Common myeloid progenitor, CD34-positive (primary cell): ENCODE data around the gene BATF3.
A peak's percentile ranks its signal among the peaks of the same experiment; 100 is the strongest.

Experiments used
- CTCF ChIA-PET: fragments of 350-600 bp; sonication (Branson Sonifier 250); formaldehyde crosslinking; loops from one replicate; lab custom pipeline; 2021; ENCODE audit warnings: antibody characterized with exemption; lab: Charles Lee
- POLR2A ChIA-PET: fragments of 350-600 bp; sonication (Branson Sonifier 250); formaldehyde crosslinking; loops from one replicate; lab custom pipeline; 2021; ENCODE audit warnings: antibody characterized with exemption; lab: Charles Lee
- DNase-seq, 3 donors: peaks; one replicate each; pipeline versions ENCODE4 v3.0.0 to v3.0.0-alpha.2; 2013
- H3K27ac ChIP-seq, 2 experiments: 1 replicate in 1 of 2; 2 replicates in 1 of 2; pipeline ENCODE4 v1.7.0; 2013; ENCODE audit warnings: inconsistent platforms in 2 of 2, low read length in 2 of 2, mild to moderate bottlenecking in 2 of 2, low read depth in 1 of 2, moderate library complexity in 1 of 2; ENCODE audit not compliant: severe bottlenecking in 2 of 2, insufficient read depth in 1 of 2, poor library complexity in 1 of 2
- H3K27me3 ChIP-seq, 5 experiments: replicated peaks in 2 of 5; 1 replicate in 3 of 5; 2 replicates in 2 of 5; pipeline versions ENCODE4 v1.6.1 to v1.7.0; 2013; ENCODE audit warnings: low read length in 4 of 5, mild to moderate bottlenecking in 2 of 5, moderate library complexity in 2 of 5, inconsistent platforms in 1 of 5; ENCODE audit not compliant: insufficient read depth in 5 of 5, control insufficient read depth in 4 of 5
- H3K36me3 ChIP-seq, 4 experiments: 1 replicate in 2 of 4; 2 replicates in 2 of 4; pipeline versions ENCODE4 v1.6.1 to v1.7.0; 2013; ENCODE audit warnings: low read length in 3 of 4, control low read depth in 1 of 4, mild to moderate bottlenecking in 1 of 4; ENCODE audit not compliant: control insufficient read depth in 4 of 4, insufficient read depth in 4 of 4
- H3K4me1 ChIP-seq, 4 experiments: 1 replicate in 3 of 4; 2 replicates in 1 of 4; pipeline versions ENCODE4 v1.6.1 to v1.7.1; 2013; ENCODE audit warnings: low read length in 3 of 4, mild to moderate bottlenecking in 3 of 4, control low read depth in 1 of 4, inconsistent platforms in 1 of 4, moderate library complexity in 1 of 4; ENCODE audit not compliant: control insufficient read depth in 4 of 4, insufficient read depth in 4 of 4; ENCODE audit errors: control extremely low read depth in 1 of 4
- H3K4me3 ChIP-seq, 7 experiments: 1 replicate in 4 of 7; 2 replicates in 3 of 7; pipeline versions ENCODE4 v1.5.1 to v1.7.0; 2013; ENCODE audit warnings: mild to moderate bottlenecking in 7 of 7, low read length in 6 of 7, moderate library complexity in 6 of 7, inconsistent platforms in 2 of 7, low read depth in 2 of 7, control low read depth in 1 of 7; ENCODE audit not compliant: insufficient read depth in 4 of 7, control insufficient read depth in 1 of 7; ENCODE audit errors: extremely low read depth in 1 of 7
- H3K9me3 ChIP-seq, 5 experiments: 1 replicate in 4 of 5; 2 replicates in 1 of 5; pipeline versions ENCODE4 v1.6.1 to v1.7.1; 2013; ENCODE audit warnings: low read length in 4 of 5, mild to moderate bottlenecking in 2 of 5, inconsistent platforms in 1 of 5, low read depth in 1 of 5, moderate library complexity in 1 of 5; ENCODE audit not compliant: control insufficient read depth in 4 of 5, insufficient read depth in 2 of 5; ENCODE audit errors: control extremely low read depth in 1 of 5
- WGBS: methylation state at CpG from one replicate; pipeline ENCODE4 v1.1.5; 2013; ENCODE audit not compliant: insufficient coverage; 5-methylcytosine and 5-hydroxymethylcytosine counted together

Gene BATF3

DNA sequence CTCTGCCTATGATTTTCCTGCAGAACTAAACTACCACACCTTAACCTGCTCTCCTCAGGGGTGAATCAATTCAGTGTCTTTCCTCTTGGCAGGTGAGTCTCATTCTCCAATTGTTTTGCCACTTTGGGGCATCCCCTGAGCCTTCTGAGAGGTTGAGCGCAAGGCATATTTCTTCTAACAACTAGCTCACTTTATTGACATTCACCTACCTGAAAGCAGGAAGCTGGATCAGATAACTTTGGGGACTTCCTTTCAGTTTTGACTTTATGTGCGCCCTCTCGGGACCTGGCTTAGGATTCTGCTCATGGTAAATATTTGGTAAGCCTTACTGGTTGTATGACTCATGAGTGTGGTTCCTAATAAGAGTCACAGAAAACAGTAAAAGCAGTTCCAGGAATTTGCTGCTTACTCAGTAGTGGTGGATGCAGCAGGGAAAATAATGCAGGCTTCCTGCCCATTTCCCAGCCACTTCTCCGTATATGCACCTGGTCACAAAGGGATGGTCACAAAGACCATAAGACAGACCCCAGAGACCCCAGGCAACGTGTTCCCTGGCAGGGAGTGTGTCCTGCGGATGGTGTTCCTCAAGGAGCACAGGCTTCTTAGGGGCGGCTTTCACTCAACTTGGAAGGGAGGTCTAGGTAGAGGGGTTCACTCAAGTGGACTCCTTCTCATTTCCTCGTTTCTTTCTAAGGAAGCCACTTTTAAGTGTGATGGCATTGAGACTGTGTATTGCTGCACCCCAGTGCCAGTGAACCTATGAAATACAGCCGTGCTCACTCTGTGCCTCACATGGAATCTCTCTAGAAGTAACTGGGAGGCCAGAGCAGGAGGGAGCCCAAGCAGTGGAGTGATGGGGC is 22.0 kb upstream of the BATF3 start:
- H3K27ac ChIP-seq: no peak overlapping the region
- POLR2A ChIA-PET: no interaction called here
- 95% methylated on average over 9 of the region's 9 CpGs for WGBS
- DNase-seq: peak in 2 of 3 donors; percentile 37 to 38
- H3K4me1 ChIP-seq: peaks cover 0 to 23% (median 10%) of the 10 kb centered on the region in 4 experiments
- peaks cover 0 to 5% (median 3%) of the 10 kb centered on the region in 4 experiments for H3K36me3 ChIP-seq
- no peak overlapping the region for H3K4me3 ChIP-seq
- H3K9me3 ChIP-seq: no peaks in the 10 kb centered on the region
- H3K27me3 ChIP-seq: no peaks in the 10 kb centered on the region
- CTCF ChIA-PET: interaction anchor here (1.0 to 1.3 kb wide), 3 partner anchors 19 to 57 kb away, joined by 3 read pairs; no protein-coding TSS in a partner anchor

GRCh38 chr1:212719633-212720032 is 20.0 kb upstream of the BATF3 start:
- DNase-seq: no peak
- no peak overlapping the region for H3K27ac ChIP-seq
- no peak overlapping the region for H3K4me3 ChIP-seq
- no peaks in the 10 kb centered on the region for H3K27me3 ChIP-seq
- WGBS: no CpG with 5 or more reads among the region's 2 CpGs
- POLR2A ChIA-PET: no interaction called here
- CTCF ChIA-PET: interaction anchor here (0.9 to 1.2 kb wide), 2 partner anchors 18 to 32 kb away, joined by 3 read pairs; no protein-coding TSS in a partner anchor
- H3K4me1 ChIP-seq: peaks cover 0 to 23% (median 9%) of the 10 kb centered on the region in 4 experiments
- no peaks in the 10 kb centered on the region for H3K36me3 ChIP-seq
- no peaks in the 10 kb centered on the region for H3K9me3 ChIP-seq

DNA sequence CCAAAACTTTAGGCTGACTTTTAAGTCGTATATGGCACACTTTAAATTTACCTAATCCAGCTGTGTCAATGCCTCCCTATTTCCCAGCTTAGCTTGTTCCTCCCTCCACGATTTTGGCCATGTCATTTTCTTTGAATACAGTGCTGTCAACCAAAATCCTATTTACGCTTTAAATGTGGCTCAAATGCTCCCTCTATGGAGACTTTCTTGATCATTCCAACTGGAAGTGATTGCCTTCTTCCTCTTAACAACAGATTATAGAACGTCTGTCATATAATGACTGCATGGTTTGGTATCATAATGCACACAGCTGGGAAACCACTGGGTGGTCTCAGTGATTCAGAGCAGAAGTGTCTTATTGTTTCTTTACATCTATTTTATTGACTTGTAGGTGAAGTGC is 18.9 kb upstream of the BATF3 start:
- DNase-seq: peak in 2 of 3 donors; percentile 16 to 19
- 45% methylated on average over 3 of the region's 4 CpGs for WGBS
- Histone ChIP-seq H3K36me3 (no peaks in the 10 kb centered on the region), H3K27ac (no peak overlapping the region), H3K4me3 (no peak overlapping the region), H3K27me3 (no peaks in the 10 kb centered on the region), H3K9me3 (peaks cover 0 to 3% (median 0%) of the 10 kb centered on the region in 5 experiments), H3K4me1 (peaks cover 0 to 22% (median 9%) of the 10 kb centered on the region in 4 experiments)
- ChIA-PET CTCF (interaction anchor here (0.7 to 1.0 kb wide), 2 partner anchors 17 to 83 kb away, joined by 3 read pairs; no protein-coding TSS in a partner anchor), POLR2A (no interaction called here)

GRCh38 chr1:212716161-212716560 is 16.5 kb upstream of the BATF3 start:
- CTCF ChIA-PET: interaction anchor here (1.0 kb wide), 1 partner anchor 11 kb away, joined by 3 read pairs; no protein-coding TSS in a partner anchor
- Histone ChIP-seq H3K27me3 (no peaks in the 10 kb centered on the region), H3K4me1 (peaks cover 0 to 8% (median 3%) of the 10 kb centered on the region in 4 experiments), H3K36me3 (no peaks in the 10 kb centered on the region), H3K4me3 (no peak overlapping the region), H3K27ac (no peak overlapping the region), H3K9me3 (peaks cover 0 to 3% (median 0%) of the 10 kb centered on the region in 5 experiments)
- WGBS: no CpG with 5 or more reads among the region's 1 CpG
- no peak for DNase-seq
- POLR2A ChIA-PET: no interaction called here

- 86% methylated on average over 4 of the region's 5 CpGs for WGBS
Observed at GRCh38 chr1:212713465-212714136, 14.0 kb upstream of the BATF3 start.

GRCh38 chr1:212712451-212713303 is 13.0 kb upstream of the BATF3 start:
- ChIA-PET POLR2A (no interaction called here), CTCF (interaction anchor here (1.1 to 1.5 kb wide), 2 partner anchors 28 to 58 kb away, joined by 3 read pairs; no protein-coding TSS in a partner anchor)
- Histone ChIP-seq H3K9me3 (peaks cover 0 to 3% (median 0%) of the 10 kb centered on the region in 5 experiments), H3K27ac (no peak overlapping the region), H3K4me1 (peaks cover 0 to 12% (median 8%) of the 10 kb centered on the region in 4 experiments), H3K36me3 (no peaks in the 10 kb centered on the region), H3K4me3 (no peak overlapping the region), H3K27me3 (no peaks in the 10 kb centered on the region)
- 57% methylated on average over 3 of the region's 4 CpGs for WGBS
- DNase-seq: peak in 2 of 3 donors; percentile 60 to 76

More at GRCh38 chr1:212713465-212714136, 14.0 kb upstream of the BATF3 start:
- Histone ChIP-seq H3K27me3 (no peaks in the 10 kb centered on the region), H3K9me3 (peaks cover 0 to 3% (median 0%) of the 10 kb centered on the region in 5 experiments), H3K4me3 (no peak overlapping the region), H3K36me3 (no peaks in the 10 kb centered on the region), H3K4me1 (peaks cover 0 to 12% (median 8%) of the 10 kb centered on the region in 4 experiments), H3K27ac (no peak overlapping the region)
- DNase-seq: no peak
- POLR2A ChIA-PET: interaction anchor here (1.2 kb wide), 1 partner anchor 13 kb away, joined by 3 read pairs; no protein-coding TSS in a partner anchor
- CTCF ChIA-PET: interaction anchor here (1.1 kb wide), 1 partner anchor 57 kb away, joined by 3 read pairs; no protein-coding TSS in a partner anchor
